Nephron progenitor cell (in vitro differentiated cells): Measurements from ENCODE around the gene PHACTR4.
A peak's percentile ranks its signal among the peaks of the same experiment; 100 is the strongest.
"Not testable (repeated sequence)": the region's sequence is repeated elsewhere in the genome, so short reads cannot be mapped to it uniquely, and the experiment has no call there.

ENCODE experiments used
- DNase-seq: peaks from one replicate; pipeline ENCODE4 v3.0.0; 2021
- H3K27ac Mint-ChIP-seq: 2 replicates; pipeline ENCODE4 v1.8.0; 2021; ENCODE audit warnings: mild to moderate bottlenecking, moderate library complexity, mixed read lengths
- H3K27me3 Mint-ChIP-seq: 2 replicates; pipeline ENCODE4 v1.8.0; 2021; ENCODE audit warnings: mild to moderate bottlenecking, low read depth, mixed read lengths; ENCODE audit not compliant: poor library complexity
- H3K36me3 Mint-ChIP-seq: 2 replicates; pipeline ENCODE4 v1.8.0; 2021; ENCODE audit warnings: low read depth, mixed read lengths
- H3K4me1 Mint-ChIP-seq: 2 replicates; pipeline ENCODE4 v1.8.0; 2021; ENCODE audit warnings: mixed read lengths
- H3K4me3 Mint-ChIP-seq: 2 replicates; pipeline ENCODE4 v1.8.0; 2021; ENCODE audit warnings: mild to moderate bottlenecking, moderate library complexity, mixed read lengths
- H3K9me3 Mint-ChIP-seq: 2 replicates; pipeline ENCODE4 v1.8.0; 2021; ENCODE audit warnings: mild to moderate bottlenecking, moderate library complexity, mixed read lengths
- CTCF ChIP-seq: fragments of 200-600 bp; sonication (generic); IDR thresholded peaks from 2 replicates; pipeline ENCODE4 v1.5.0; 2021; ENCODE audit warnings: antibody characterized with exemption

PHACTR4 gene

GRCh38 chr1:28369371-28370238 is at the start of gene PHACTR4:
TSS of gene PHACTR4 (plus strand) at chr1:28369740. CDS start at chr1:28407448, 37,708 bp downstream.
- no peak for TF ChIP-seq CTCF
- peaks cover 17% of the 10 kb centered on the region for H3K36me3 Mint-ChIP-seq
- H3K4me1 Mint-ChIP-seq, result peaks cover 31% of the 10 kb centered on the region
- H3K4me3 Mint-ChIP-seq, result peak within 1 kb of the TSS; percentile 96
- peak within 1 kb of the TSS; percentile 97 for H3K27ac Mint-ChIP-seq
- peak; percentile 91 for DNase-seq
- no peaks in the 10 kb centered on the region for H3K9me3 Mint-ChIP-seq
- peaks cover 2% of the 10 kb centered on the region for H3K27me3 Mint-ChIP-seq

GRCh38 chr1:28322194-28322593 is 47.3 kb upstream of the PHACTR4 start:
- H3K36me3 Mint-ChIP-seq, result no peaks in the 10 kb centered on the region
- no peaks in the 10 kb centered on the region for H3K4me1 Mint-ChIP-seq
- H3K9me3 Mint-ChIP-seq, result no peaks in the 10 kb centered on the region
- no peak for DNase-seq
- H3K27me3 Mint-ChIP-seq, result peaks cover 10% of the 10 kb centered on the region
- no peak overlapping the region for H3K4me3 Mint-ChIP-seq
- TF ChIP-seq CTCF, result no peak
- H3K27ac Mint-ChIP-seq, result no peak overlapping the region

GRCh38 chr1:28323720-28324119 is 45.8 kb upstream of the PHACTR4 start:
- Mint-ChIP-seq H3K27me3 (peaks cover 13% of the 10 kb centered on the region), H3K36me3 (no peaks in the 10 kb centered on the region), H3K4me3 (no peak overlapping the region), H3K27ac (no peak overlapping the region), H3K4me1 (peaks cover 6% of the 10 kb centered on the region), H3K9me3 (no peaks in the 10 kb centered on the region)
- TF ChIP-seq CTCF, result no peak
- no peak for DNase-seq

- no peak for TF ChIP-seq CTCF
These were observed 43.0 kb upstream of the PHACTR4 start for GRCh38 chr1:28326515-28326914.

GRCh38 chr1:28326984-28327383 is 42.6 kb upstream of the PHACTR4 start:
- peaks cover 20% of the 10 kb centered on the region for H3K4me1 Mint-ChIP-seq
- peaks cover 5% of the 10 kb centered on the region for H3K36me3 Mint-ChIP-seq
- no peak for DNase-seq
- no peak overlapping the region for H3K4me3 Mint-ChIP-seq
- no peak overlapping the region for H3K27ac Mint-ChIP-seq
- TF ChIP-seq CTCF, result no peak
- no peaks in the 10 kb centered on the region for H3K9me3 Mint-ChIP-seq
- H3K27me3 Mint-ChIP-seq, result peaks cover 13% of the 10 kb centered on the region

More at GRCh38 chr1:28326515-28326914, 43.0 kb upstream of the PHACTR4 start:
- no peak for DNase-seq
- no peak overlapping the region for H3K4me3 Mint-ChIP-seq
- H3K36me3 Mint-ChIP-seq, result peaks cover 2% of the 10 kb centered on the region
- H3K27ac Mint-ChIP-seq, result no peak overlapping the region
- no peaks in the 10 kb centered on the region for H3K9me3 Mint-ChIP-seq
- peaks cover 20% of the 10 kb centered on the region for H3K4me1 Mint-ChIP-seq
- peaks cover 13% of the 10 kb centered on the region for H3K27me3 Mint-ChIP-seq

- peaks cover 13% of the 10 kb centered on the region for H3K27me3 Mint-ChIP-seq
- not testable (repeated sequence) for H3K27ac Mint-ChIP-seq, DNase-seq, H3K36me3 Mint-ChIP-seq, H3K9me3 Mint-ChIP-seq
- peak overlapping the region; percentile 94 for H3K4me3 Mint-ChIP-seq
- peaks cover 20% of the 10 kb centered on the region for H3K4me1 Mint-ChIP-seq
These were observed 42.1 kb upstream of the PHACTR4 start for GRCh38 chr1:28327431-28327830.
